ENCODE results near the gene PDE11A. TPM values are rescaled to one million over a fixed set of nuclear protein-coding genes. Genes with fewer than 3 reads are reported as not detected.

PDE11A gene
- total RNA-seq, 4 donors from 2014 or later: 0.82 to 16.2 (median 4.3) TPM

- intact Hi-C loops (cut with DNase I; ENCODE audit: low total_unique reads): loop anchor here (10.0 kb wide), 2 partner anchors 359 to 589 kb away; partner anchors contain the start of gene AGPS
- TF ChIP-seq CTCF (IDR thresholded peaks at IDR 0.05 in 4 of 5, conservative IDR thresholded peaks at IDR 0.05 in 1 of 5) (no peak), POLR2A (IDR thresholded peaks at IDR 0.05) (no peak)
- DNase-seq (peak; percentile 53 to 73), ATAC-seq (peak; percentile 70 to 92)
- in situ Hi-C loops (cut with MboI; ENCODE audit: low sequenced_read_pairs in 4 of 4): loop anchor here in 3 of 4 donors (25.0 kb wide), 1 partner anchor 592 kb away; no protein-coding TSS in a partner anchor
- Histone ChIP-seq H3K4me3 (no peak overlapping the region), H3K36me3 (no peaks in the 10 kb centered on the region), H3K9me3 (no peaks in the 10 kb centered on the region), H3K4me1 (peaks cover 14 to 19% of the 10 kb centered on the region in 2 donors), H3K27ac (peak overlapping the region in 3 of 4 donors; percentile 39 to 61 (median 48)), H3K27me3 (no peaks in the 10 kb centered on the region)
These were observed 318.7 kb downstream of the PDE11A start for GRCh38 chr2:177753682-177754491.

- DNase-seq (no peak), ATAC-seq (no peak)
- TF ChIP-seq CTCF (IDR thresholded peaks at IDR 0.05 in 4 of 5, conservative IDR thresholded peaks at IDR 0.05 in 1 of 5): no peak
- no peak for TF ChIP-seq POLR2A (IDR thresholded peaks at IDR 0.05)
- Histone ChIP-seq H3K36me3 (no peaks in the 10 kb centered on the region), H3K4me3 (no peak overlapping the region), H3K27me3 (no peaks in the 10 kb centered on the region), H3K9me3 (no peaks in the 10 kb centered on the region), H3K4me1 (peaks cover 0 to 4% of the 10 kb centered on the region in 2 donors), H3K27ac (no peak overlapping the region)
- in situ Hi-C loops (cut with MboI; ENCODE audit: low sequenced_read_pairs in 4 of 4): loop anchor here in 2 of 4 donors (25.0 kb wide), 2 partner anchors 261 to 411 kb away; no protein-coding TSS in a partner anchor
- intact Hi-C loops (cut with DNase I; ENCODE audit: low total_unique reads): no loop called here
These were observed 324.2 kb downstream of the PDE11A start for GRCh38 chr2:177748360-177748759.

GRCh38 chr2:177747384-177747783 is 325.2 kb downstream of the PDE11A start:
- H3K27me3 ChIP-seq: no peaks in the 10 kb centered on the region
- TF ChIP-seq CTCF (IDR thresholded peaks at IDR 0.05 in 4 of 5, conservative IDR thresholded peaks at IDR 0.05 in 1 of 5): no peak
- no peaks in the 10 kb centered on the region for H3K4me1 ChIP-seq
- no peaks in the 10 kb centered on the region for H3K36me3 ChIP-seq
- no peak overlapping the region for H3K27ac ChIP-seq
- no peaks in the 10 kb centered on the region for H3K9me3 ChIP-seq
- no peak for ATAC-seq
- H3K4me3 ChIP-seq: no peak overlapping the region
- intact Hi-C loops (cut with DNase I; ENCODE audit: low total_unique reads): no loop called here
- DNase-seq: no peak
- in situ Hi-C loops (cut with MboI; ENCODE audit: low sequenced_read_pairs in 4 of 4): loop anchor here in 2 of 4 donors (25.0 kb wide), 2 partner anchors 260 to 410 kb away; no protein-coding TSS in a partner anchor

GRCh38 chr2:177746358-177746757 is 326.2 kb downstream of the PDE11A start:
- no peaks in the 10 kb centered on the region for H3K27me3 ChIP-seq
- no peaks in the 10 kb centered on the region for H3K36me3 ChIP-seq
- TF ChIP-seq CTCF (IDR thresholded peaks at IDR 0.05 in 4 of 5, conservative IDR thresholded peaks at IDR 0.05 in 1 of 5): no peak
- no peak for TF ChIP-seq POLR2A (IDR thresholded peaks at IDR 0.05)
- H3K9me3 ChIP-seq: no peaks in the 10 kb centered on the region
- H3K4me1 ChIP-seq: no peaks in the 10 kb centered on the region
- no peak overlapping the region for H3K4me3 ChIP-seq
- no peak overlapping the region for H3K27ac ChIP-seq
- no peak for DNase-seq
- ATAC-seq: no peak
- in situ Hi-C loops (cut with MboI; ENCODE audit: low sequenced_read_pairs in 4 of 4): loop anchor here in 2 of 4 donors (25.0 kb wide), 2 partner anchors 259 to 409 kb away; no protein-coding TSS in a partner anchor
- intact Hi-C loops (cut with DNase I; ENCODE audit: low total_unique reads): no loop called here
